Retinal pigment epithelial cell (primary cell): ENCODE results near the gene PRG2.
"Not testable (repeated sequence)": the region's sequence is repeated elsewhere in the genome, so short reads cannot be mapped to it uniquely, and the experiment has no call there.

Experiments
- DNase-seq: peaks from one replicate; pipeline ENCODE4 v3.0.0-alpha.2; 2010; ENCODE audit warnings: low read depth
- H3K4me3 ChIP-seq: 2 replicates; pipeline ENCODE4 v1.5.1; 2011; ENCODE audit warnings: mild to moderate bottlenecking, low read length, control low read depth, moderate library complexity
- CTCF ChIP-seq: conservative IDR thresholded peaks from 2 replicates; pipeline ENCODE4 v1.5.1; 2011; ENCODE audit warnings: low read depth, low read length, control low read depth, inconsistent platforms

Gene PRG2

GRCh38 chr11:57403802-57404147 lies 13.3 kb upstream of the PRG2 start:
- no peak for DNase-seq
- no peak for TF ChIP-seq CTCF
- no peak overlapping the region for H3K4me3 ChIP-seq

- not testable (repeated sequence) for DNase-seq, H3K4me3 ChIP-seq
Measured at GRCh38 chr11:57403003-57403801, 12.8 kb upstream of the PRG2 start.

GRCh38 chr11:57402188-57403002 lies 11.9 kb upstream of the PRG2 start:
- H3K4me3 ChIP-seq = no peak overlapping the region
- TF ChIP-seq CTCF = no peak
- DNase-seq = no peak

GRCh38 chr11:57399972-57400578 lies 9.6 kb upstream of the PRG2 start:
- no peak for DNase-seq
- no peak overlapping the region for H3K4me3 ChIP-seq
- TF ChIP-seq CTCF = no peak

GRCh38 chr11:57399221-57399620 lies 8.8 kb upstream of the PRG2 start:
- TF ChIP-seq CTCF = no peak
- DNase-seq = no peak
- no peak overlapping the region for H3K4me3 ChIP-seq

GRCh38 chr11:57397394-57397990 lies 7.0 kb upstream of the PRG2 start:
- H3K4me3 ChIP-seq = no peak overlapping the region
- DNase-seq = no peak
- no peak for TF ChIP-seq CTCF

GRCh38 chr11:57396744-57397143 lies 6.3 kb upstream of the PRG2 start:
- H3K4me3 ChIP-seq = no peak overlapping the region
- TF ChIP-seq CTCF = no peak
- DNase-seq = no peak
